ENCODE data around the gene SLC27A5. TPM values are rescaled to one million over a fixed set of nuclear protein-coding genes. Genes with fewer than 3 reads are reported as not detected.

Gene SLC27A5
- total RNA-seq, 1 experiment from 2014 or later, result 17.1 TPM

DNA sequence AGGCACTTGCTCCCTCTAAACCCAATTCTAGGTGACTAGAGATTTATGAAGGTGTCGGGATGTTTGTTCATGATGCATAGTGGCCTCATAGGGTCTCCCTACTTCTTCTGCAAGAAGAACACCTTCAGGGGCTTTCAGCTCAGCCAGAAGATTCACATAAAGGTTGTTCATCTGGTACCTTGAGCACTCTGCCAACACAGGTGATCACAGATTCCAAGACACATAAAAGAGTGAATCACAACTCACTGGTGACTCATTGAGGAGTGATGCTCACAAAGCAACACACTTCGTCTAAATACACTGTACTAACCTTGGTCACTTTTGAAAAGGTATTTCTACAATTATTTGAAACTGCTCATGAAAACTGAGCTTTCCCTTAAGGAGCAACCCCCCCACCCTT, 51.8 kb downstream of the SLC27A5 start:
- no peak for TF ChIP-seq CTCF (conservative IDR thresholded peaks at IDR 0.05)
- H3K27me3 ChIP-seq (ENCODE audit: insufficient read depth, low read length), result no peaks in the 10 kb centered on the region
- no peak overlapping the region for H3K23ac ChIP-seq (ENCODE audit: insufficient read length, low read depth, low read length)
- no peak for DNase-seq
- no peak overlapping the region for H2BK15ac ChIP-seq (ENCODE audit: low read depth, low read length)
- no peak overlapping the region for H3K27ac ChIP-seq (ENCODE audit: insufficient read length, low read depth, low read length)
- H3T11ph ChIP-seq (ENCODE audit: low read length), result no peak overlapping the region
- no peaks in the 10 kb centered on the region for H3K9me3 ChIP-seq (ENCODE audit: control insufficient read depth, low read depth, low read length)
- no peak overlapping the region for H3K18ac ChIP-seq (ENCODE audit: insufficient read length, low read depth, low read length)
- no peaks in the 10 kb centered on the region for H3K23me2 ChIP-seq (ENCODE audit: insufficient read length, low read depth, low read length, poor library complexity, severe bottlenecking)
- H2BK20ac ChIP-seq (ENCODE audit: low read depth, low read length, poor library complexity, severe bottlenecking), result no peak overlapping the region
- no CpG with 5 or more reads among the region's 2 CpGs for WGBS (ENCODE audit: extremely low coverage, insufficient read length, low lambda C conversion rate)
- Mint-ChIP-seq H3K9me3 (no peaks in the 10 kb centered on the region), H3K4me3 (no peak overlapping the region), H3K27ac (no peak overlapping the region), H3K4me1 (peaks cover 5% of the 10 kb centered on the region in 2 experiments), H3K27me3 (ENCODE audit: low read depth) (no peaks in the 10 kb centered on the region; the same call in 1 of the 2 replicates), H3K36me3 (ENCODE audit: insufficient read depth in 1 of 3, low read depth in 3 of 3) (peaks cover 0 to 9% (median 5%) of the 10 kb centered on the region in 3 experiments; a peak in 3 of 7 replicates)
- no peak overlapping the region for H3K56ac ChIP-seq (ENCODE audit: insufficient read length, low read depth, low read length)
- no peak overlapping the region for H3K4me2 ChIP-seq (ENCODE audit: insufficient read depth, insufficient read length, low read length)
- no peak overlapping the region for H3K9ac ChIP-seq (ENCODE audit: extremely low read depth, insufficient read length, low read length)
- H2BK120ac ChIP-seq (ENCODE audit: low read depth, low read length, poor library complexity, severe bottlenecking), result no peak overlapping the region
- no peak overlapping the region for H3K4ac ChIP-seq (ENCODE audit: low read depth, low read length)
- no peak overlapping the region for H2AFZ ChIP-seq (ENCODE audit: low read length)
- H2BK5ac ChIP-seq (ENCODE audit: insufficient read length, low read length), result no peak overlapping the region
- no peaks in the 10 kb centered on the region for H4K20me1 ChIP-seq (ENCODE audit: control insufficient read depth, insufficient read depth, insufficient read length)
- no peak overlapping the region for H2AK5ac ChIP-seq (ENCODE audit: insufficient read length, low read length)
- no peaks in the 10 kb centered on the region for H3K79me2 ChIP-seq (ENCODE audit: insufficient read depth, low read length)
- H4K8ac ChIP-seq (replicated peaks; ENCODE audit: insufficient read length, low read depth, low read length), result no peak overlapping the region
- no peaks in the 10 kb centered on the region for H3K79me1 ChIP-seq (ENCODE audit: insufficient read depth, low read depth, low read length, poor library complexity, severe bottlenecking)
- H4K5ac ChIP-seq (ENCODE audit: insufficient read length, low read depth, low read length), result no peak overlapping the region
- H4K91ac ChIP-seq (ENCODE audit: insufficient read length, low read depth, low read length), result no peak overlapping the region
- no peak overlapping the region for H2BK12ac ChIP-seq (ENCODE audit: insufficient read length, low read depth, low read length)
- H3K14ac ChIP-seq (ENCODE audit: insufficient read depth, low read length), result no peak overlapping the region
- no peaks in the 10 kb centered on the region for H3K4me1 ChIP-seq (ENCODE audit: insufficient read depth, low read length)
